HG02981 (cell line): ENCODE data around the gene RASGRP1.
A peak's percentile ranks its signal among the peaks of the same experiment; 100 is the strongest.

Source experiments
- ATAC-seq: cut with Tn5 transposase; IDR thresholded peaks from one replicate; pipeline ENCODE4 v1.9.1; 2021; ENCODE audit warnings: mild to moderate bottlenecking, moderate library complexity; ENCODE audit not compliant: unreplicated experiment

Gene RASGRP1

DNA sequence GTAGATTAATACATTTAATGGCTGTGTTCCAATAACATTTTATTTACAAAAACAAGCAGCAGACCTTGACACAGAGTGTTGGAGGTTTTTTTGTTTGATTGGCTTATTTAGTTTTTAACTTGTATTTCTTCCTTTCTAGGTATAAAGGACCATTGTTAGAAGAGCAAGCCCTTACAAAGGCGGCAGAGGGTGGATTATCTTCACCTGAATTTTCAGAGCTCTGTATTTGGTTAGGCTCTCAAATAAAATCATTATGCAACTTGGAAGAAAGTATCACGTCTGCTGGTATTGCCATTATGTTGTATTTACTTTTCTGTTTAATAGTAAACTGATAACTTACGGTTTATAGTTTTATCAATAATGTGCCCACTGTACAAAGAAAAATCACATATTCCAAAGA, 100.7 kb downstream of the RASGRP1 start:
- ATAC-seq = no peak

DNA sequence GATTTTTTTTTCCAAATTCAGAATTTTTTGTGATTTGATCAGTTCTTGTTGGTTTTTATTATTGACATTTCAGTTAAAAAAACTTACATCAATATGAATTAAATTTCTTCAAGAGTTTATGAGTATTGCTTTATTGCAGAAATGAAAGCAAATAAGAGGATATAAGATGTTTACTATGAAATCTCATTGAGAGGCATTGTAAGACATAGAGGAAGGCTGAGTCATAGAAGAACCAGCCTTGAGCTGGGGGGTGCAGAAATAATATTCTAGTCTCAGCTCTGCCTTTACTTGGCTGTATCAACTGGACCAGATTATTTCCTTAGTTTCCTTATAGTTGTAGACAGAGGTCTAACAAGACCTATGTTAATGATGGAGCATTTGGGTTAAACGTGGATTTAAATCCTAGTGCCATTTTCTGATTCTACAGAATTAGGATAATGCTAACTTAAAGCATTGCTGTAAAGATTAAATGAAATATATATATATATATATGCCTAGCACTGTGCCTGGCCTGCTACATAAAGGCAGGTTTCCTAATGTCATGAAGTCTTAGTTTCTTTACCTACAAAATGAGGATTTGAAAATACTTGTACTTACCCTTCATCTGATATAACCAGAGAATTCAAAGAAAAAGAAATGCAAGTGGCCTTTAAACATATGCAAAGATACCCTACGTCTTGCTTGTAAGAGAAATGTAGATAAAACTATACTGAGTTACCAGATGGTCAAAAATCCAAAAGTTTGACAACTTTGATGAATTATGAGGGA, 103.4 kb downstream of the RASGRP1 start:
- ATAC-seq = peak; percentile 76

DNA sequence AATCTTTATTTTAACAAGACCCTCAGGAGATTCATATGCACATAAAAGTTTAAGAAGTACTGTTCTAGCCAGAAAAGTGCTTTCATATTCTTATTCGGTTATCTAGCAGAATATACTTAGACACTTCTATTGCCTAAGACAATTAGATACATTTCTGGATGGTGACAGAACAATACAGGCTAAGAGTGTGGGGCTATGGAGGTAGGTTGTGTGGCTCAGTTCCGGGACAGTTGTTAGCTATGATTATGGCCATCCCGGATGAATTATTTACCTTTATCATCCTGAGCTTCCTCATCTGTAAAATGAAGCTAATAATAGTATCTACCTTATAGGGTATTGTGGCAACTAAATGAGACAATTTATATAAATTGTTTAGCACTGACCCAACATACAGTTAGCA, 104.1 kb downstream of the RASGRP1 start:
- ATAC-seq = no peak

DNA sequence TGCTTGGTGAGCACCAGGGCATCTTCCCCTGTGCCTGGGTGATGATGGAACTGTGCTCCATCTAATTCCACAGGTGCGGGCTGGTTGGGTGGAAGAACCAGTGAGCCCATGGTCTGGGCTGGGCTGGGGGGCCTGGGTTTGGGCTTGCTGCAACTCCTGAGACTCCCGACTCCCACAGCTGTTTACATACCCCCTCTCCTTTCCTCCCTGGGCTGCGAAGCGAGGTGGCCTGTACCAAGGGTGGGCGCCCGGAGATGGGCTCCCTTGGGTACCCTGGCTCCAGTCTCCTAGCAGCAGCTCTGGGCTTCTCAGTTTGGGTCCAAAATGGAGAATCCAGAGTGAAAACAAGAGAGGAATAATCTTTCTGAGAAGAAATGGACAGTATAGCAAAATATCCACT, 105.1 kb downstream of the RASGRP1 start:
- no peak for ATAC-seq

DNA sequence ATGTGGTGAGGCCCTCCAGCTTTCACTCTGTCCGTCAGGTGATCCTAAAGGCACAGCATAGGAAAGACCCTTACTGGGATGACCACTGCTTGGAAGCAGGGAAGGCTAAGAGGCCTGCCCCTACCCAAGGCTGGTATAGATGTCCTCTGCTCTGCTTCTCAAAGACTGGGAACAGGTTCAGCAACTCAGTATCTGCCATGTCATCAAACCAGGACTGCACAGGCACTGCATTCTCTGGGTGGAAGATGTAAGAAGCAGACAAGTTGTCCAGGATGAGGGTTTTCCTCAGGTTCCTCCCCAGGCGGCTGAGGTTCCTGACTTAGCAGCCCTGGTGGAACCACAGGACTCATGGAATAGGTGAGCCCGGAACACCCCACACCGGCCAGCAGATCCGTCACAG, 106.0 kb downstream of the RASGRP1 start:
- ATAC-seq = no peak

DNA sequence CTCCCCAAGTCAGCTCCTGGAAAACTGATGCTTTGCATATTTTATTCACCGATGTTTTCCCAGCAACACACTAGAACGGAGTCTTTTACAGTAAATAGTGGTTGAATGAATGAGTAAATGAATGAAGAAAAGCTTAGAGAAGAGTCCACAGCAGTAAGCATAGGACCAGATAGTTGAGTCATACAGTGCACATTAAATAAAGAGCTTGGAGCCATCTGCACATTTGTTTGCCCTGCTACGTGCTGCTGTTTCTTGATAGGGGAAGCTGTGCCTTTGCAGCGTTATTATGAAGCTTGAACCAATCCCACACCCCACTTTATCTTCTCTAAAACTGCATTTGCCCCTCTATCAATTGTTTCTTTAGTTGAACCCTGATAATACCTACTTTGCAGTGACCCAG, 109.5 kb downstream of the RASGRP1 start:
- ATAC-seq = no peak

DNA sequence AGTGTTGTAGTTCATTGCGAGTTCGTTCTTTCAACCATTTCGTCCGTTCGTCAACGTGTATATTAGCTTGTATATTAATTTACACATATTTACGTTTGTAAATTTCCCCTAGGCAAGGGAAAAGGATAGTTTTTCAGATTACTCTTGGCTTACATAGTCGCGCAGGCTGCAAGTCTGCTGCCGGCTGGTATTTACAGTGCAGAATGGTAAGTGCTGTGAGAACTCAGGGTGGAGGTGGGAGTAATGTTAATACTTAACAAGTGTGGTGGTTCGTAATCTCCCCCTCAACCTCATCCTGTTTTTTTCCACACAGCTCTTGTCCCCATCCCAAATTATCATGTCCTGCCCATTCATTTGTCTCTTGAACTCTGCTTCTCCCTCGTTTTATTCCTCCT, 109.9 kb downstream of the RASGRP1 start:
- peak; percentile 8 for ATAC-seq

DNA sequence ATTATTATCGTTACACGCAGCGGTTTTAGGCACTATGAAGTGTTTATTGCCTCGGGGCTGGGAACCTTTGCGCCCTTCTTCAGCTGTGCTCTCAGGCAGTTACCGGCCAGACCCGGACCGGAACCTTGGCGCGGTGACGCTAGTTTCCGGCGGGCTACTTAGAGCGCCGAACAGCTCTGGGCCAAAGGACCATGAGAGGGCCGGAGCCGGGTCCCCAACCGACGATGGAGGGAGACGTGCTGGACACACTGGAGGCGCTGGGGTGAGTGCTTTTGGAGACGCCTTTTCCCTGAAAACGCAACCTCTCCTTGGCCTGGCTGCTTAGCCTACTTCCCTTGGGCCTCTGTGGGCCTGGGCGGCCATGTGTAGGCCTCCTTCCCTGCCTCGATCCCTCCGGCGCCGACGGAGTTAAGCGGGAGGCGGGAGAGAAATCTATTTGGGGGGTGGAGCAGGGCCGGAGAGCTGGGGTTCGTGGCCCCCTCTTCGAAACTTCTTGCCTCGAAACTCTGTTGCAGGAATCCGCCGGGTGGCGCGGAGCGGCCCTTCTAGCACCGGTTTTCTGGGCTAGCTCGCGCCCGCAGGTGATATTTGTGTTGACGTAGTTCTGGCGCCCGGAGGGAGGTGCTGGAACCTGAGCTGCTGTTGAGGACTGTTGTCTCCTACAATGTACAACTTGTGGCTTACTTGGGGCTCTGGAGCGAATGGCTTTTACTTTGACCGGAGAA, 110.5 kb downstream of the RASGRP1 start, which contains the start of gene FAM98B:
Gene FAM98B, plus strand, starts transcription at position 157 of the 725 bp plus-strand sequence. Its CDS starts 35 bp downstream, at position 192.
- peak; percentile 87 for ATAC-seq

DNA sequence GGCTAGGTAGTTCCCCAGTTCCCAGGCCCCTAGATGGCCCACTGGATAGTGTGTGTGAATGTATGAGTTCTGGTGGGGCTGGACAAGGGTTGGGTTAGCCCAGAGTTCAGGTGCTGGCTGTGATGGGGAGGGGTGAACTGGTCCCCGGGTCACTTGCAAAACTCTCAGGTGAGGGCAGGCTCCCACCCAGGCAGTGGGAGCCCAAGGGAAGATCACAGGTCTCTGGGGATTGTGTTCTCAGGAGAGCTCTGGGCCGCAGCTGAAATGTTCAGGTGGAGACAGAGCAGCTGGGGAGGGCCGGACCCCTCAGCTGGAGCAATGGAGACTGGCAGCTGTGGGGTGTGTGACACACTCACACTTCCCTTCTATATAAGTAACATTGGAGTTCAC, 123.5 kb downstream of the RASGRP1 start:
- ATAC-seq = no peak

DNA sequence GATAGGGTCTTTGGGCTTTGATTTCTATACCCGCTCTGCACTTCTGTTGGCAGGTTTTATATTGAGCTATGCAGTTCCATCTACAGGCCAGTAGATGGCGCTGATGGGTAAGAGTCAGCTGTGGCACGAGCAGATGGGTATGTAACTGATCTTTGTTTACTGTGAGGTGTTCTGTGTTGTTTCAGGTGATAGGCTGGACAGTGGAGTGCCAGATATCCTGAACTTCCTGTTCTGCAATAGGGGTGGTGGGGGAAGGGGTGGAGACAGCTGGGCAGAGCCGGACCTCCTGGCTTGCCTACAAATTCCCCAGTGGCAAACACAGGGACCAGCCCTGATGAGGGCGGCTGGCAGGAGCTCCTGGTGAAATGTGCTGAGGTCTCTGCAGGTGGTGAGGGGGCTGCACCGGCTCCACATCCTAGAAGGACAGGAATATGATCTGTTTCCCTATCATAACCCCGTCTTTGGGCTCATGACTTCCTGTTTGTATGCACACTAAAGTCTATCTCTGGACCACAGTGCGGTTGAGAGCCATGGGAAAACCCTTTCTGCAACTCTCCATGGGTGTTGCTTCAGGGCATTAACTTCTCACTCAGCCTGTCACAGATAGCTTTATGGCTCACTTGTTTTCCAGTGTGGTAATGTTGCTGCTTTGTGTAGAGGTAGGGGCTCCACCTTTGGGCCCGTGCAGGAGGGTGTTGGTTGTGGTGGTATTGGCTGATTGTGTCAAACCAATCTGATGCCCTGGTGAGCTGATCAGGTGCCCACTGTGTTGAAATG, 124.1 kb downstream of the RASGRP1 start:
- ATAC-seq = peak; percentile 66
